K562 (cell line): ENCODE measurements around the gene RNF44. TPM values are rescaled to one million over a fixed set of nuclear protein-coding genes. Genes with fewer than 3 reads are reported as not detected.

Source experiments
- BHLHE40 ChIP-seq: IDR thresholded peaks from 2 replicates; pipeline ENCODE4 v1.6.1; 2011; ENCODE audit warnings: low read length, improper control_type of control experiment
- CEBPG ChIP-seq, 3 experiments: fragments of 200-800 bp in 1 of 3; sonication (Bioruptor generic) in 1 of 3; sonication (generic) in 1 of 3; formaldehyde crosslinking in 1 of 3; IDR thresholded peaks in 2 of 3; conservative IDR thresholded peaks in 1 of 3; 2 replicates each; pipeline versions ENCODE4 v1.6.1 to v1.8.0; 2016 to 2022; ENCODE audit warnings: missing compliant biosample characterization in 2 of 3, missing genetic modification characterization in 2 of 3, mild to moderate bottlenecking in 1 of 3, missing genetic modification reagents in 1 of 3
- CHD7 ChIP-seq: fragments of 200-600 bp; sonication (generic); IDR thresholded peaks from one replicate; pipeline ENCODE4 v1.6.1; 2012; ENCODE audit warnings: mild to moderate bottlenecking, low read depth, low read length, inconsistent platforms
- KLF10 ChIP-seq: fragments of 250-450 bp; sonication (Bioruptor Pico); IDR thresholded peaks from 2 replicates; pipeline ENCODE4 v1.6.1; 2021; ENCODE audit warnings: matching md5 sums
- ZNF239 ChIP-seq: fragments of 250-450 bp; sonication (Bioruptor Pico); IDR thresholded peaks from 2 replicates; pipeline ENCODE4 v1.4.0; 2020; ENCODE audit warnings: mild to moderate bottlenecking
- polyA plus RNA-seq, 8 experiments: library from polyadenylated mRNA; depleted of rRNA in 4 of 8; stranded (reverse) in 5 of 8; unstranded in 3 of 8; fragments of >200 nt; fragmentation: Nextera tagmentation in 2 of 8; fragmentation: Illumina TruSeq in 1 of 8; extraction: Ambion mirVana in 2 of 8; extraction: Trizol in 1 of 8; gene quantifications; 2 replicates each; pipeline versions ENCODE4 v1.2.1 to v1.2.3, GENCODE V29; 2011 to 2014; ENCODE audit warnings: inconsistent platforms in 1 of 8, missing spikeins in 1 of 8
- total RNA-seq, 7 experiments: library from RNA; depleted of rRNA in 6 of 7; stranded (reverse); fragments of >200 nt in 6 of 7; fragmentation: Illumina TruSeq in 2 of 7; extraction: Trizol in 2 of 7; gene quantifications; 2 replicates each; pipeline versions ENCODE4 v1.2.1 to v1.2.3, GENCODE V29; 2011 to 2021; ENCODE audit warnings: low replicate concordance in 1 of 7

The RNF44 gene
- total and polyA plus RNA-seq, 9 of the 15 experiments (the other 6 are each of a cell fraction or from before 2014, with no cell fraction given): 1.6 to 82.6 (median 7.4) TPM

GRCh38 chr5:176541338-176542134 is 4.3 kb upstream of the RNF44 start (continued):
- TF ChIP-seq CHD7 (no peak), KLF10 (CRISPR knock-in tag) (no peak), BHLHE40 (peak; percentile 26; the same call in 1 of the 2 replicates), ZNF239 (no peak), CEBPG (CRISPR knock-in tag; IDR thresholded peaks at IDR 0.05) (no peak), CEBPG (tag; conservative IDR thresholded peaks at IDR 0.05 in 1 of 2, IDR thresholded peaks at IDR 0.05 in 1 of 2) (no peak)
